GM19455 (cell line): ENCODE results near the gene TK1.
"Not testable (repeated sequence)": the region's sequence is repeated elsewhere in the genome, so short reads cannot be mapped to it uniquely, and the experiment has no call there.

Experiments used
- ATAC-seq: cut with Tn5 transposase; IDR thresholded peaks from one replicate; pipeline ENCODE4 v1.9.1; 2021; ENCODE audit not compliant: unreplicated experiment

The TK1 gene, protein sequence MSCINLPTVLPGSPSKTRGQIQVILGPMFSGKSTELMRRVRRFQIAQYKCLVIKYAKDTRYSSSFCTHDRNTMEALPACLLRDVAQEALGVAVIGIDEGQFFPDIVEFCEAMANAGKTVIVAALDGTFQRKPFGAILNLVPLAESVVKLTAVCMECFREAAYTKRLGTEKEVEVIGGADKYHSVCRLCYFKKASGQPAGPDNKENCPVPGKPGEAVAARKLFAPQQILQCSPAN

GRCh38 chr17:78186692-78187595 is at the start of gene TK1, which contains the start of gene AFMID:
TK1 (minus strand) TSS chr17:78187052; CDS start chr17:78186994, 58 bp downstream.
AFMID (plus strand) TSS chr17:78187362; CDS start chr17:78187371, 9 bp downstream.
- ATAC-seq, result peak; percentile 86

GRCh38 chr17:78235885-78236284 is 49.0 kb upstream of the TK1 start:
- no peak for ATAC-seq

- ATAC-seq, result not testable (repeated sequence)
Observed at GRCh38 chr17:78235022-78235421, 48.2 kb upstream of the TK1 start.

GRCh38 chr17:78234261-78234865 is 47.5 kb upstream of the TK1 start:
- no peak for ATAC-seq

- ATAC-seq, result no peak
Observed at GRCh38 chr17:78233678-78234077, 46.8 kb upstream of the TK1 start.

GRCh38 chr17:78232859-78233173 is 46.0 kb upstream of the TK1 start:
- no peak for ATAC-seq

DNA sequence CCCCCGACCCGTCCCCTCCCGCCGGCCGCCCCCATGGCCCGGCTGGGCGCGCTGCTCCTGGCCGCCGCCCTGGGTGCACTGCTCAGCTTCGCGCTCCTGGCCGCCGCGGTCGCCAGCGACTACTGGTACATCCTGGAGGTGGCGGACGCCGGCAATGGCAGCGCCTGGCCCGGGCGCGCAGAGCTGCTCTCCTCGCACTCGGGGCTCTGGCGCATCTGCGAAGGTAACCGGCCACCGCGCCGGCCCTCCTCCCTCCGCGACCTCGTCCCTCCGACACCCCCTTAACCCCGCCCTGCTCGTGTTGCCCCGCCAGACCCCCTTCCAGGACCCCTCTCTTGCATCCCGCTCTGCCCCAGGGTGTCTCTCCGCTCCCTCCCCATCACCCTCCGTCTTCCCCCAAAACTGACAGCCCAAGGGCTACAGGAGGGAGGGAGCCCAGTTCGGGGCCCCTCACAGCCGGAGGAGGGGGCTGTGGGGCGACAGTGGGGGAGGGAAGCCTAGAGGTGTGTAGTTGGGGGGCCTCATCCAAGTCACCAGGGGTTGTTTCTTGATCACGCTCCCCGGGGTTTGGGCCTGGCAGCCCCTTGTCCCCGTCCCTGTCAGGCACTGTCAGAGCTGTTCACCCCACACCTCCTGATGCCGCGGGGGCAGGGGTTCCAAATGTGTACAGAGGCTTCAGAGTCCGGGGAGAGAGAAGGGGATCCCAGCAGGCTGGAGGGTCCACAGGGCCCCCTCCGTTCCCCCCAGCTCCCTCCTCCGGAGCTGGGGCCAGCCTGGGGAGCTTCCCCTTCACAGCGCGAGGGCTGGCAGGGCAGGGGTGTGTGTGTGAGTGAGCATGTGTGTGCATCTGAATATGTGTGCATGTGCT is 45.4 kb upstream of the TK1 start:
- ATAC-seq, result no peak

GRCh38 chr17:78230996-78231935 is 44.4 kb upstream of the TK1 start, which contains the start of gene TMEM235:
TMEM235 (plus strand) TSS chr17:78231631; CDS start chr17:78232024, 393 bp downstream.
- ATAC-seq, result no peak

DNA sequence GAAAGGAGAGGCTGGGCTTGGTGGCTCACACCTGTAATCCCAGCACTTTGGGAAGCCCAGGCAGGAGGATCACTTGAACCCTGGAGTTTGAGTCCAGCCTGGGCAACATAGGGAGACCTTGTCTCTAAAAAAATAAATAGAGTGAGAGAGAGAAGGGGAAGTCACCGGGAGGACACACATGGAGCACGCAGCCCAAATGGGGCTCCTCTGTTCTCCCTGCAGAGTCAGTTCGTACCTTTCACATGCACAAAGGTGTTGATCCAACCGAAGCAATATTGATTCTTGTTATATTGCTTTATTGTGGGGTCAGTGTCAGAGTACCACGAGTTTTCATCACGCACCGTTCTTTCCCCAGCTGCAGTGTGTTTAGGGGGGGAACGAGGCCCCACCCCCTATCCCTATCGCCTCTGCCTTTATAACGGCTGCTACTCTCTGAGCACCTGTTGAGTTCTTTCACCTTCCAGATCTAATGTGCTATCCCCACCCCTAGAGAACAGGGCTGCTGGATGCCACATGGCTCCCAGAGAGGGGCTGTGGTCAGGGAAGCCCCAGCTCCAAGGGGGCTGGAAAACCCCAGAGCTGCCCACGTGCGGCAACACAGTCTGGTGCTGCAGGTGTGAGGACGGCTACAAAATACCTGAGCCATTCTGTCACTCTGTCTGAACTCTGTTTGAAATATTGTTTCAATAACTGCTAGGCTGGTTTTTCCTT is 43.6 kb upstream of the TK1 start:
- ATAC-seq, result no peak

- ATAC-seq, result no peak
Observed at GRCh38 chr17:78228176-78228575, 41.3 kb upstream of the TK1 start.

DNA sequence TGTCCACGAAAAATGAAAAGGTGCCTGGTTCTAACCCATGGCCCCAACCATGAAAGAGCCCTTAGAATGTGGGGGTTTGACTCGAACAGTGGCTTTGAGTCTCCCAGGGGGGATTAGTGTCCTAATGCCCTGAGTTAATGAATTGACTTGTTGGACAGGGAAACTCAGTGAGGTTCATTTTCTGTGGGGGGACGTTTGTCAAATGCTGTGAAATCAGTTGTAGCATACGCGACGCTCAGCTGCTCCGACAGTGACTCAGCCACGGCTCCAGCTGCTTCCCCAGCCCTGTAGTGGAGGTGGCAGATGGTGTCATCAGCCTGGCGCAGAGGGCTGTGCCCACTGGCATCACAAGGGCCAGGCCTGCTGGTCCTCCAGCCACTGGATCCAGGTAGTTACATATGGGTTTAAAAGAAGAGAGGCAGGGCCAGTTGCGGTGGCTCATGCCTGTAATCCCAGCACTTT is 40.6 kb upstream of the TK1 start:
- no peak for ATAC-seq

GRCh38 chr17:78226759-78227454 is 40.1 kb upstream of the TK1 start:
- no peak for ATAC-seq

GRCh38 chr17:78226055-78226758 is 39.4 kb upstream of the TK1 start:
- ATAC-seq, result no peak

DNA sequence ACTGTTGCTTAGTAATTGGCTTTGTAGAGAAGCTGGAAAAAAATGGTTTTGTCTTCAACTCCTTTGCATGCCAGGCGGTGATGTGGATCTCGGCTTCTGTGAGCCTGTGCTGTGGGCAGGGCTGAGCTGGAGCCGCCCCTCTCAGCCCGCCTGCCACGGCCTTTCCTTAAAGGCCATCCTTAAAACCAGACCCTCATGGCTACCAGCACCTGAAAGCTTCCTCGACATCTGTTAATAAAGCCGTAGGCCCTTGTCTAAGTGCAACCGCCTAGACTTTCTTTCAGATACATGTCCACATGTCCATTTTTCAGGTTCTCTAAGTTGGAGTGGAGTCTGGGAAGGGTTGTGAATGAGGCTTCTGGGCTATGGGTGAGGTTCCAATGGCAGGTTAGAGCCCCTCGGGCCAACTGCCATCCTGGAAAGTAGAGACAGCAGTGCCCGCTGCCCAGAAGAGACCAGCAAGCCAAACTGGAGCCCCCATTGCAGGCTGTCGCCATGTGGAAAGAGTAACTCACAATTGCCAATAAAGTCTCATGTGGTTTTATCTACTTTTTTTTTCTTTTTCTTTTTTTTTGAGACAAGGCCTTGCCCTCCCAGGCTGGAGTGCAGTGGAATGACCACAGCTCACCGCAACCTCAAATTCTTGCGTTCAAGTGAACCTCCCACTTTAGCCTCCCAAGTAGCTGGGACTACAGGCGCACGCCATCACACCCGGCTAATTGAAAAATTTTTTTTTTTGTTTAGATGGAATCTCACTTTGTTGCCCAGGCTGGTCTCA is 38.4 kb upstream of the TK1 start:
- ATAC-seq, result no peak

DNA sequence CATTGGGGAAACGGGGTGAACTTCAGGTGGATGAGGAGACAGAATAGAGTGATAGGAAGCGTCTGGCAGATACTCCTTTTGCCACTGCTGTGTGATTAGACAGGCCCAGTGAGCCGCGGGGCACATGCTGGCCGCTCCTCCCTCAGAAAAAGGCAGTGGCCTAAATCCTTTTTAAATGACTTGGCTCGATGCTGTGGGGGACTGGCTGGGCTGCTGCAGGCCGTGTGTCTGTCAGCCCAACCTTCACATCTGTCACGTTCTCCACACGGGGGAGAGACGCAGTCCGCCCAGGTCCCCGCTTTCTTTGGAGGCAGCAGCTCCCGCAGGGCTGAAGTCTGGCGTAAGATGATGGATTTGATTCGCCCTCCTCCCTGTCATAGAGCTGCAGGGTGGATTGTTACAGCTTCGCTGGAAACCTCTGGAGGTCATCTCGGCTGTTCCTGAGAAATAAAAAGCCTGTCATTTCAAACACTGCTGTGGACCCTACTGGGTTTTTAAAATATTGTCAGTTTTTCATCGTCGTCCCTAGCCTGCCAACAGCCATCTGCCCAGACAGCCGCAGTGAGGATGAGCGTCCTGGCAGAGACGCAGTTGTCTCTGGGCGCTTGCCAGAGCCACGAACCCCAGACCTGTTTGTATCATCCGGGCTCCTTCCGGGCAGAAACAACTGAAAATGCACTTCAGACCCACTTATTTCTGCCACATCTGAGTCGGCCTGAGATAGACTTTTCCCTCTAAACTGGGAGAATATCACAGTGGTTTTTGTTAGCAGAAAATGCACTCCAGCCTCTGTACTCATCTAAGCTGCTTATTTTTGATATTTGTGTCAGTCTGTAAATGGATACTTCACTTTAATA is 37.6 kb upstream of the TK1 start:
- no peak for ATAC-seq

- no peak for ATAC-seq
Observed at GRCh38 chr17:78223765-78224164, 36.9 kb upstream of the TK1 start.
